GM18517 (cell line): ENCODE data around the gene THAP4.
"Not testable (repeated sequence)": the region's sequence is repeated elsewhere in the genome, so short reads cannot be mapped to it uniquely, and the experiment has no call there.

ENCODE experiments used
- ATAC-seq: cut with Tn5 transposase; IDR thresholded peaks from one replicate; pipeline ENCODE4 v1.9.1; 2021; ENCODE audit warnings: mild to moderate bottlenecking, moderate library complexity; ENCODE audit not compliant: unreplicated experiment

The THAP4 gene

GRCh38 chr2:241666627-241667400 lies 29.9 kb upstream of the THAP4 start:
- no peak for ATAC-seq

GRCh38 chr2:241665731-241666440 lies 28.9 kb upstream of the THAP4 start:
- no peak for ATAC-seq

GRCh38 chr2:241662731-241663130 lies 25.8 kb upstream of the THAP4 start:
- not testable (repeated sequence) for ATAC-seq

GRCh38 chr2:241660593-241661213 lies 23.7 kb upstream of the THAP4 start:
- ATAC-seq = no peak

- no peak for ATAC-seq
These were observed 22.3 kb upstream of the THAP4 start for GRCh38 chr2:241659150-241659739.

DNA sequence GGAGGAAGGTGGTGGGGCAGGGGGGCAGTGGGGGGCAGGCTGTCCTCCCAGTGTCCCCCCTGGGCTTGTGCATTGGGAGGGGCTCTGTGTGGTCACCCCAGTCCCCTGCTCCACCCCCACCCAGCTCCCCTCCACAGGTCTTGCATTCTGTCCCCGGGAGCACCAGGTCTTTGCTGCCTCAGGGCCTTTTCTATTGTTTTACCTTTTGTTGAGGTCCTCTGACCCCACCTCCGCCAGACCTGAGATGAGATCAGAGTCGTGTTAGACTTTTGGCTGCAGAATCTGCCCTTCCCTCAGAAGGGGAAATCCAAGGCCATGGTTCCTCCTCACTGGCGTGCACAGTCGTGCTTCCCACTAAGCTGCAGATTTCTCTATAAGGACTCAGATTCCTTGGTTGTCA lies 21.3 kb upstream of the THAP4 start:
- no peak for ATAC-seq

DNA sequence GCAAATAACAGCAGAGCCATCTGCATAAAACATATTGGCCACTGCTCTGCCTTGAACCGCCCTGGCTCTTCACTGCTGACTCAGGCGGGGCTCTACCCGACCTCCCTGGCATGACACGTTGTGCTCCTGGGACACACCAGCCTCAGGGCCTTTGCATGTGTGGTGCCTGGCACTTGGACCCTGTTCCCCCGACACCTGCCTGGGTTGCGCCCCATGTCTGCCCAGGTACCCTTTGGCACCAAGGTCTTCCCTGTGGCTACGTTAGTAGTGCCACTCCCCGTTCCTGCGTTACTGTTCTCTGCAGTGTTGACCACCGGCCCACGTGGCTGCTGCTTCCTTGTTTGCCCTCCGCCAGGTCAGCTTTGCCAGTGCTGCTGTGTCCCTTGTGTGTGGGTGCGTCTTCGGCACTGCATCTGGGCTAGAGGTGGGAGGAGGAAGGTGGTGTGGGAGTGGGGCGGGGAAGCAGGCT lies 20.9 kb upstream of the THAP4 start:
- no peak for ATAC-seq

DNA sequence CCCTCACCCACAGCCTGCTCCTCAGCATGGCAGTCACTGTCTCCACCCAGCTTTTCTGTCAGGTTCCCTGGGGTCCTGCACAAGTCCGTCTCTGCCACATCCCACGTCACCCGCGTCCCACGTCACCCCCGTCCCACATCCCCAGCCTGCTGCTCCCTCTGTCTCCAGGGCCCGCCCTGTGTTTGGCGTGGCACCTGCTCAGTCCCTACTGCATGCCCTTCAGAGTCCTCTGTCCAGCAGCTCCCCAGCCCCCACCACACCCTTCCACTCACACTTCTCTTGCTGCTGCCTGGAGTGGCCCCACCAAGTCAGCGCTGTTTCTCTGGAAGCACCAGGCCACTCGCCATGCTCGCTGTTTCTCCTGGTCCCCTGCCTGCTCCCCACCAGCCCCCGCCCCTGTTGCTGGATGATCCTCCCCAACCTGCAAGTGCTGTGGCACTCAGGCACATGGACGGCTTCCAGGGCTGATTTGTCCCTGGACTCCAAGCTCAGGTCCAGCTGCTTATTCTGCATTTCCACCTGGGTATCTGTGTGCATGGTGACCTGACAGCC lies 19.3 kb upstream of the THAP4 start:
- no peak for ATAC-seq

GRCh38 chr2:241655516-241656189 lies 18.7 kb upstream of the THAP4 start:
- no peak for ATAC-seq

DNA sequence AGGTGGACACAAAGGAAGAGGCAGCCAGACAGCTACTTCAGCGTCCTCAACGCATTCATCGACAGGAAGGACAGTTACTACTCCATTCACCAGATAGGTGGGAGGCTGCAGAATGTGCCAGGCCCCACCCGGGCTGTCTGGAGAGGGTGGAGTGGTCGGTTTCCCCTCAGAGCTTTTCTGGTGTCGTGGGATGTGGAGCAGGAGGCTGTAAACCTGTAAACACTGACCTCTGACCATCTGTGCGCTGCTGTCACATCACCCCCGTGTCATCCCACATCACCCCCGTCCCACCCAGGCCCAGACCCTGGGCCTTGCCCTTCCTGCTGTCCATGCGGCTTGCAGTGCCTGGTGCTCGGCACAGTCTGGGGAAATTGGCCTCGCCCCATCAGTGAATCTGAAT lies 17.6 kb upstream of the THAP4 start:
- no peak for ATAC-seq

- no peak for ATAC-seq
These were observed 16.3 kb upstream of the THAP4 start for GRCh38 chr2:241653210-241653750.

- no peak for ATAC-seq
These were observed 15.8 kb upstream of the THAP4 start for GRCh38 chr2:241652722-241653121.

DNA sequence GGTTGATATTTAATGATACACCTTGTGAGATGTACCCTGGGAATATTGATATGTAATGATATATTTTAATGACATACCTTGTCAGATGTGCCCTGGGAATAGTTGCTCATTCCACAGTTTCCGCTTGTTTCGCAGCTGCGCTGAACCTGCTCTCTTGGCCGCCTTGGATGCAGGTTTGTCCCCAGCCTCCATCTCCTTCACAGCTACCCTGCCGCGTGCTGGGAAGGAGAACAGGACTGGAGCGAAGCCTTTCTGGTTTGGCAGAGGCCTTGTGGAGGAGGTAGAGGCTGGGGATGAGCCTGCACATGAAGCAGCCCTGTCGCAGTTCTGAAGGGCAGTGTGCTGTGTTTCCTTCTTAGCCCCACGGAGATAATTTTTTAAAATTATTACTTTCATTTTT lies 15.2 kb upstream of the THAP4 start:
- ATAC-seq = no peak

GRCh38 chr2:241649927-241650326 lies 13.0 kb upstream of the THAP4 start:
- ATAC-seq = no peak

DNA sequence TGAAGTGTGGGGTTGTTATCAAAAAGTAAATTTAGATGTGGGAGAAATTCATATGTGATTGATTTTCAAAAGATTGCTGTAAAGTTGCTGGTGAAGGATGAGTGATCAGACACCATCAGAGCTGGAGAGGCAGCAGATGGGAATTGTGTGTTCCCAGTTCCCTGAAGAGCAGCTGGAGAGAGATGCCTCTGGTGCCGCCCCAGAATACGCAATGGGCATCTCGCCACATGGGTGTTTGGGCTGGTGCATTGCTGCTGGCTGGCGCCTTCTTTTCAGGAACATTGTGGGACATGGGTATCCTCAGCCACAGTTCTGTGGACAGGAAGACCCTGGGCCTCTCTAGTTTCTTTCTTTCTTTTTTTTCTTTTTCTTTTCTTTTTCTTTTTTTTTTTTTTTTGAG lies 12.4 kb upstream of the THAP4 start:
- no peak for ATAC-seq

DNA sequence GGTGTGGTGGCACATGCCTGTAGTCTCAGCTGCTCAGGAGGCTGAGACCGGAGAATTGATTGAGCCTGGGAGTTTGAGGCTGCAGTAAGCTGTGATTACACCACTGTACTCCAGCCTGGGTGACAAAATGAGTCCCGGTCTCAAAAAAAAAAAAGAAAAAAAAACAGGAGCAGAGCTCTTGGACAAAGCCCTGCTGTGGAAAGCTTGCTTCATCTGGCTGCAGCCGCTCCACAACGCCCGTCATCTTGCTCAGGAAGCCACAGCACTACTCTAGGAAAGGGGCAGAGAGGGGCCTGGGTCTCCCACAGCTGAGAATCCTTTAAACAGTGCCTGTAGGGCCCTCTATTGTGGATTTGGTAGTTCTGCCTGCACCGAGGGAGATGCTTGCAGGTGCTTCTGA lies 11.5 kb upstream of the THAP4 start:
- ATAC-seq = no peak

- ATAC-seq = no peak
These were observed 9.1 kb upstream of the THAP4 start for GRCh38 chr2:241645915-241646645.

GRCh38 chr2:241645056-241645914 lies 8.3 kb upstream of the THAP4 start:
- no peak for ATAC-seq

DNA sequence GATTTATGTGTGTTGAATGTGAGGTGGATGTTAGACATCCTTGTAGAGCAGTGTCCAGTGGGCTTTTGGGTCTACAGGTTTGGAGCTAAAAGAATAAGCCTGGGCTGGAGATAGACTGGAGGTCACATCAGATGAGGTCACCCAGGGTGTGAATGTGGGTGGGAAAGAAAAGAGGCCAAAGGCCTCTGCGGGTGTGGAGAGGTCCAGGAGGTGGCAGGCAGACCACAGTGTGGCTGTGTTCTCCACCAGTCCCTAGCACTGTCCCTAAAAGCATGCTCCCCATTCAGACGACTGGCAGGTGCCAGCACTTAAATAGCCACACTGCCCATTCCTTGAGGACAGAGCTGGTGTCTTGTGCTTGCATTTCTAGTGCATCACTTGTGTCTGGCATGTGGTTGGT lies 4.7 kb upstream of the THAP4 start:
- no peak for ATAC-seq
